ENCODE data around the gene FZR1.

FZR1 gene

DNA sequence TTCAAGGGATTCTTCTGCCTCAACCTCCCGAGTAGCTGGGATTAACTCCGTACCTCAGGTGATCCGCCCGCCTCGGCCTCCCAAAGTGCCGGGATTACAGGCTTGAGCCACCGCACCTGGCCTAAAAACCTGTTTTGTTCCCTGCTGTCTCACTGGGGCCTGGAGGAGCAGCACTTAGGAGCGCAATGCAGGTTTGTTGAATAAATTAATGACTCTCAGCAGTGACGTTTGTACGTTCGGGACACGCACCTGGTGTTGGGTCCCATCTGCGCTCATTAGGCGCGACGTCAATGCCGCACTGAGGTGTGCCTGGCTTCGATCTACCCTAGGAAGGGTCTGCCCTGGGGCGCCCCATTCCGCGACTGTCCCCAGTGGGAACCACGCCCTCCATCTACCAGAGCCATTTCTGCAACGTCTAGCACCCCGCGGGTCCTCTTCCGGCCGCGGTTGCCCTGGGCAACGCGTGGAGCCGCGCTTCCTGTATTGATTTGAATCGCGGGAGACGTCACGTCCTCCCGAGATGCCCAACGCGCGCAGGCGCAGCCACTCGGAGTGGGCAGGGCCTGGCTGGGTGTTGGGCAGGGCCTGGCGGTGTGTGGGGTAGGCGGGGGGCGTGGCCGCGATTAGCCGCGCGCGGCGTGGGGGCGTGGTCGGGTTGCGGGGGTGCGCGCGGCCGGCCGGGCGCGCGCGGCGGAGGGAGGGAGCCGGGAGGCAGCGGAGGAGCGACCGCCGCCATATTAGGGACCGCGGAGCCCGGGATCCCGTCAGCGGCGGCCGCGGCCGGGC lies at the start of gene FZR1:
FZR1 (plus strand) TSS at position 714 of the 786 bp plus-strand sequence. CDS start 16,679 bp downstream, outside the sequence.
- peak; percentile 97 for DNase-seq

DNA sequence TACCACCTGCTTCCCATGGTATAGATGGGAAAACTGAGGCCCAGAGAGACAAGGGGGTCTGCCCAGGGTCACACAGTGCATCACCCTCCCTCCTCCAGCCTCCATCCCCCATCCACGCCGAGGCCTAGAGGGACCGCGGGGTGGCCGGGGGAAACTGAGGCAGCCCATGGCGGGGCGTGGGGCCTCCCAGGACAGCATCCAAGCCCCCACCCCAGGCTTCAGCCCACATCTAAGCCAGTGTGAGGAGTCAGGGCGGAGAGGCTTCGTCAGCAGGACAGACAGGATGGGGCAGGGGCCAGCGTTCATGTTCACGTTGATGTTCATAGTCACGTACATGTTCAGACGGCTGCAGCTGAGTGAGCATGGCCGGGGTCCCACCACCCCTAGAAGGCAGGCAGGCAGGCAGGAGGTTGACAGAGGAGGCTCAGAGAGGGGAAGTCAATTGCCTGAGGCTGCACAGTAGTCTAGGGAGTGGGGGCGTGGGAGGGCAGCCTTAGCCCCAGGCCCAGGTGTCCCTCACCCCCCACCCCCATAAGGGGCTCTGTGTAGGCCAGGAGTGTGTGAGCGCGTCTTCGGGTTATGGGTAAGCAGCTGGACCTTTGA lies 49.1 kb upstream of the FZR1 start:
- DNase-seq: no peak

DNA sequence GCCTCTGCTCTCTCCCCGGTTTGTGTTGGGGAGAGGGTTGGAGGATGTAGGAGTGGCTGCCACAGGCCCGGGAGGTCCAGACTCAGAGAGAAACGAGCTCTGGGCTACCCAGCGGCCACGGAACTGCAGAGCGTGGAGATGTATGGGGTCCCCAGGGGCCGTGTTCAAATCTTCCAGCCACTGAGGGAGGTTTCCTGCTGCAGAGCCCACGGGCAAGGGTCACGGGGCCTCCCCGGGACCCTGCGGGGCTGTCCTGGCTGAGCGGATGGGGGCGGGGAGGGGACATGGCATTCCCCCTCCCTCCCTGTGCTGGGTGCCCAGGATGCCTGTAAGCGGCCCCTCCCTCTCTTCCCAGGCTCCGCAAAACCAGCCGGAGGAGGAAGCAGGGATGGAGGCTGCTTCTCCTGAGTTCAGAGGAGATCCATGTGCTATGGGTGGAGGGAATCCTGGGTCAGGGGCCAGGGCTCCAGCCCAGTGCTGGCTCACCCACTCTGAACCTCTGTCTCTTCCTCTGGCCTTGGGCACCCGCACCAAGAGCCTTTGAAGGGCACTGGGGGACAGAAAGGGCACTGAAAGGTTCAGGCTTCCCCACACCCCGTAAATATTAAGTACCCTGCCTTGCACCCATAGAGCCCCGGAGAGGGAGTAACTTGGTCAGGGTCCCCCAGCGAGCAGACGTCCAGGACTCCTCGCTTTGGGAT lies 48.4 kb upstream of the FZR1 start:
- no peak for DNase-seq

DNA sequence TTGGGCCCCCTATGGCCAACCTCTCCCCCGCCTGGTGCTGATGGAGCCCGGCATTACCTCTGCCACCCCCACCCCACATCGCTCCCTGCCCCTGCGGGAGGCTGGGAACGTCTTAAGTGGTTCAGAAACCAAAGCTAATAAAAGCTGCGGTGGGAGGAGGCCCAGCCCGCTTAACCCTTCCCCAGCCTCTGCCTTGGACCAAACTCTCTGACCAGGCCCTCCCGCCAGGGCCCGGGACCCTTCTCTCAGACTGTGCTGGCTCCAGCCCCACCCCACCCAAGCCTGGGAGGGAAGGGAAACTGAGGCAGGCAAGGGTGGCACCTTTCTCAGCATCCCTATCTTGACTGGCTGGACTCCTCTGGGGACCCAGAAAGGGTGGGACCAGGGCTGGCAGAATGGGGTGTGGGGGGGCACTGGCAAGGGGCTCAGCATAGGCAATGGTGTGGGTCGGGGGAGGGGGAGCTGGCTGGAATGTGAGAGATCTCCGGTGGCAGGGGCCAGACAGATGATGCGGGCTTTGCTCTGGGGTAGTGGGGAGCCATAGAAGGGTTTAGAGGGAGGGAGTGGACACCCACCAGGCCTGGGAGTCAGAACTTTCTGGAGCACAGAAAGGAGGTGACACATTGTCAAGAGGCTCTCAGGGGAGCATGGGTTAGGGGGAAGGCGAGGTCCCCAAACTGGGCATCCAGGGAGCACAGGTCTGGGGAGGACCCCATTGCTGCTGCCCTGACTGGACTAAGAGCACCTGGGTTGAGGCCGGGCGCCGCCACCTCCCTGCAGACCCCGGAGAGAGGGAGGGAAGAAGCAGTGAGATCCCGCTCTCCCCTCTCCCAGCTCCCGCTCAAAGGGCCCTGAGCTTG lies 47.7 kb upstream of the FZR1 start:
- no peak for DNase-seq

DNA sequence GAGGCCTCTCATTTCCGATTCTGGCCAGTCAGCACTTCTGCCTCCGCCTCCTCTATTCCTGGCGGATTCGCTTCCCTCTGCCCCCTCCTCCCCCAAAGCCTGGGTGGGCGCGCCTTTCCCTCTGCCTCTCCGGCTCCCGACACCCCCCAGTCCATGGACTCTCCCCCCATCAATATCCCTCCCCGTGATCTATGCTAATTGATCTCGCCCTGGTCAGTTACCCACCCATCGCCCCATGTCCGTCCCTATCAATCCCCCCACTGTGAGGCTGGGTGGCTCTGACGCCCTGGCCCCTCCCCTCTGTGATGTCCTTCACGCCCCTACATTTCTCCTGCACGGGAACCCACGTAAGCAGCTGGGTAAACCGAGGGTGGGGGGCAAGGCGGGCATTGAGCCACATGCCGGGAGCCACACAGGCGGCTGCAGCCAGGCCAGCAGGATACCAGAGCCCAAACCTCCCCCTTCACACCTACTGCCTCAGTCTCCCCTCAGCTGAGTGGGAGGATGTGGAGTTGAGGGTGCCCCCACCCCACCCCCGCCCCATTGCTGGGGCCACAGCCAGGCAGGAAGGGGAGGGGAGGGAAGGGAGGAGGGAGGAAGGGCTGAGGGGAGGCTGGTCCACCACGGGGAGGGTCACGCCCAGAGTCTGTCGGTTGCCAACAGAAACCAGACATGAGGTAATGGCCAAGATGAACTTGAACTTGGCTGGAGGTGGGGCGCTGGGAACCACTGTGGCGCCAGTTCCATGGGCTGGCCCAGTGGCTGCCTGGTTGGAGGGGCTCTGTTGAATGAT lies 46.8 kb upstream of the FZR1 start:
- DNase-seq: no peak

DNA sequence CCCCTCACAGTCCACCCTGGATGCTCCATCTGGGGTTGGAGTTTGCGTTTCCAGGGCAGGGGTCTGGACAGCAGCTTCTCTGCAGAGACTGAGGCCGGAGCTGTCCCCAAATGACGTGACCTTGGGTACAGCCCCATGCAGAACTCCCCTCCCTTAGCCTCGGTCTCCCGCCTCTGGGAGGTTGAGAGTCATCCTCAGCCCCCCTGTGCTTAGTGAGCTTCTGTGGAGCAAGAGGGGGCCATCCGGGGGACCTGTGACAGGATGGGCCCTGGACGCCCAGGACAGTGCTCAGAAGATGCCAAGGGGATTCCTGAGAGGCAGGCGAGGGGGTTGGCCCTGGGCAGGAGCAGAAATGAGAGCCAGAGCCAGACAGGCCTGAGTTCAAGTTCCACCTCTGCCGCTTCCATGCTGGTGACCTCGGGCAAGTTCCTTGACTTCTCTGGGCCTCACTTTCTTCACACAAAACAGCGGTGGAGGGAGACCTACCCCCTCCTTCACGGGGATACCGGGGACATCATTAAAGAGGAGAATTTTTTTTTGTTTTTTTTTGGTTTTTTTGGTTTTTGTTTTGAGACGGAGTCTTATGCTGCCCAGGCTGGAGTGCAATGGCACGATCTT lies 46.0 kb upstream of the FZR1 start:
- no peak for DNase-seq

DNA sequence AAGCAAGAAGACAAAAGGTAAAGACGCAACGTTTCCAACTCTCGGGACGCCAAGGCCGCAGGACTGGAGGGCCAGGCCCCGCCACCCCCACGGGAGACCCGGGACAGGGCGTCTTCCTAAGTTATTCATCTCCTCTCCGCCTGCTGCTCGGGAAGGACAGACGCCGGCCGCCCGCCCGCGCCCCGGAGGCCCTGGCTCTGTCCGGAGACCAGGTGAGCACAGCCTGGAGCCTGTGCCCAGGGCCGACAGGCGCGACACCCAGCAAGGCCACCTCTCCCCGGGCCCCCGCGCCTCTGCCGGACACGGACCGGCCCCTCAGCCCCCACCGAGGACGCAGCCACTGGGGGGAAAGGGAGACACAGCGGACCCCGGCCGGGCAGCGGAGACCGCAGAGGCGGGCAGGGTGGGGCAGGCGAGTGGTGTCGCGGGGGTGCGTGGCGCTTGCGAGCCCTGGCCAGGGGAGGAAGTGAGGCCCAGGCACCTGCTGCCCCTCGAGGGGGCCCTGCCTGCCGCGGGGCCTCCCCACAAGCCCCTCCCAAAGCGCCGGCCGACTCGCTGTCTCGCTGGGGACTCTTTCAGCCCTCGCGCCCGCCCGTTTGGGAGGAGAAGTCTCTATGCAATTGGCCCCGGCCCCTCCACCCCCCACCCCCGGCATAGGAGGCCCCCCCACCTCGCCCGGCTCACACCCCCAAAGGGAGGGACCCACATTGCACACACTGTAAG lies 43.0 kb upstream of the FZR1 start:
- DNase-seq: no peak

DNA sequence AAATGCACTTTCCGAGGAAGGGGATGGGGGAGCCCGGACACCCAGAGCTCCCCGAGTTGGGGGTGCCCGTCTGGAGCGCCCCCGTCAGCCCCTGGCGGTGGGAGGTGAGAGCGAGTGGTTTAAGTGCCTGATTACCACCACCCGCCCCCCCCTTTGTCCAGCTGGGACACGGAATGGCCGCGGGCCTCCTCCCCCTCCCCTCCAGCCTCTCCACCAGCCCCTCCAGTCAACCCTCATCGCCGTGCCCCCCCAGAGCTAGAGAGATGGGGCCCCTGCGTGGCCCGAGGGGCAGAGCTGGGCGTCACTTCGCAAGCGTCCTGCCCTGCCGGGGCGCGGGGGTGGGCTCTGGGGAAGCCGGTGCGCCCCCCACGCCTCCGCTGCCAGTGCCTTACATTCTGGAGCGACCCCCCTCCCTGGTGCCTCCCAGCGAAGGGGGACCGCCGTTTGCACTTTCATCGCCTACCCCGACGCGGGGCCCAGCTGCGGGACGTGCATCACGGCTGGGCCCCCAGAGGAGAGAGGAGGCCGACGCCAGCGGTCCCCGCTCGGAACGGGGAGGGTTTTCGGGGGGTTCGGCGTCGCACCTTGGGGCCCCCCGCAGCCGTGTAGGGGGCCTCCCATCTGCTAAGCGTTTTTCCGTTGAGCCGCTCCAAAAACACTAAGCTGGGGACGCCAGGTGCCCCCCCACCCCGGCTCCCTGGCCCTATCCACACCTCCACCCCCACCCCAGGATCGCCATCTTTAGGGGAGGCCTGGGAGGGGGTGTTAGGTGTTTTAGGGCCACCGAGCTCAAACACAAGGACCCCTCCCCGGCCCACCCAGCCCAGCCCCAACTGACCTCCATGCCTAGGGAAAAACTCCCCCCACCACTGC lies 42.2 kb upstream of the FZR1 start:
- DNase-seq: no peak

DNA sequence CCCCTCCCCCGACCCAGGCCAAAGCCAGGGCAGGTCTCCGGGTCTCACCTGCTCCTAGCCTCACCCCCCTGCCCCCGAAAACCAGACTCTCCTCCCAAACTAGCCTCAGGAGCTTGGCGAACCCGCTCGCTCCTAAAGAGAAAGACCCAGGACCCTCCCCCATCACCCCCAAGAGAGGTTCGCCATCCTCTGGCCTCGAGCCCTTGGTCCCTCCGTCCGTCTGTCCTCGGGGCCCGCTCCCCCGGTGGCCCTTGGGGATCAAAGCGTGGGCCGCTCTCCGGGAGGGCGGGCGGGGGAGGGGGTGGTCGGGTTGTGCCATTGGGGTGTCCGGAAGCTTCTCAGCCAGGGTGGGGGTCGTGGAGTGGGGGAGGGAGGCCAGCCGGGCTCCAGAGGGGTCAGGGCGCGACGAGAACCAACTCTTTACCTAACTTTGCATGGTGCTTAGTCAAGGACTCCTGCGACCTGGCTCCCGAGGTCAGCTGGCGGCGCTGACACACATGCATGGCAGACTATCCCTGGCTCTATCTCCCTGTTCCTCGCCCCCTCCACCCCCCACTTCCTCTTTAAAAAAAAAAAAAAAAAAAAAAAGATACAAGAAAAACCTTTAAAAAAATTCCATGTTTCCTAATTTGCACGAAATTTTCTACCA lies 41.4 kb upstream of the FZR1 start:
- DNase-seq: no peak

DNA sequence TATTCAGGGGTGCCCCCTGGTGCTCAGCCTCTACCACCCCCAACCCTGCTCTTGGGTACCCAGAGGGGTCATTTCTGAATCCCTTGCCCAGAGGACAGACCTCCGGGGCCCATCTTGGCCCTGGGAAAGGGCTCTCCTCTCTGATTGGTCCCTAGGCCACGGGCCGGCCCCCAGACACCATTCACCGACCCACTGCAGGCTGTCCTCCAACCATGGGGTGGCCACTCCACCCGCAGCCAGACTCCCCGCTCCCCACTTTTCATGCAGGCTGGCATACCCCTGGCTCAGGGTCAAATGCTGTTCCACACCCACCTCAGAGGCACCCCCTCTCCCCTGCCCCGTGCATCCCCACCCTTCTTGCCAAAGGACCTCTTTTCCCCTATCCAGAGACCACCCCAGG lies 40.6 kb upstream of the FZR1 start:
- no peak for DNase-seq

DNA sequence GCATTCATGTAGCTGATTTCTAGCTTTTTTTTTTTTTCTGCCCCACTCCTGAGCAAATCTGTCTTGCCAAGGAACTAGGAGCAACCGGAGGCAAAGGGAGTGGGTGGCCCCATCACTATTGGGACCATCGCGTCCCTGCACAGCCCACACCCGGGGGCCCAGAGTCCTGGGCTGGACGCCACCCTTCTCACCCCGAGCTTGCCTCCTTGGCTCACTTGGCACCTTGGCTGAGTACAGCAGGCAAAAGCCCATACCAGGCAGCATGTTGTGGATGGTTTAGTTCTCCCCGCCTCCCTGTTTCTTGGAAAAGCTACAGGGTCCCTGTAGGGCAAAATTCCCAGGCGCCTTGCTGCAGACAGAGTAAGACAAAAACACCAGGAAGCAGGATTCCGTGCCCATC lies 39.5 kb upstream of the FZR1 start:
- DNase-seq: no peak

DNA sequence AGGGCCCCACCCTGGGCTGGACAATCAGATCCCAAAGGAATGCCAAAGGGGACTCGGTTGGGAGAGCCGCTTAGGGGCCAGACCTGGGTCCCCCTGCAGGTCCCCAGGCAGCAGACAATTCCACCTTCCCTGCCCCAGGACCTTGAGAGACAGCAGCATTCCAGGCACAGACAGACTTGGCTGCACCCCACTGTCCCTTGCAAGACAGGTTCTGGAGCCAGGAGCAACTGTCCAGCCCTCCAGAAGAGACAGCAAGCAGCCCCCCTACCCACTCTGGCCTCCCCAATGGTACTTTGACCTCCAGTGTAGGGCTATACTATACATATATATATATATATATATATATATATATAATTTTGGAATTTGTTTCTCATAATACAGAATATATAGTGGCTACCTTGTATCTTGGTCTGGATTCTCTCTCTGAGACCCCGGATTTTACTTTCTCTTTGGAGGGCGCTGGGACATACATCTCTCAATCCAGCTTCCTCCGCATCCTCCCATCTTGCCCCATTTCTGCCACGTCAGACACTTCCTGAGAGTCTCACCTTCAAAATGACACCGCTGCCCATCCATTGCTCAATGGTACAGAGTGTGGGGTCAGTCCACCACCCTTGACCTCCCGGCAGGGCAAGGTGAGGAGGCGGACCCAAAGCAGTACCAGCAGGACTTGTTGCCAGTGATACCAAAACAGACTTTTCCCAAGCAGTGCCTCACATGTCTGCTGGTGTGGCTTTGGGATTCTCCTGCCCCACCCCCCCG lies 38.5 kb upstream of the FZR1 start:
- no peak for DNase-seq

DNA sequence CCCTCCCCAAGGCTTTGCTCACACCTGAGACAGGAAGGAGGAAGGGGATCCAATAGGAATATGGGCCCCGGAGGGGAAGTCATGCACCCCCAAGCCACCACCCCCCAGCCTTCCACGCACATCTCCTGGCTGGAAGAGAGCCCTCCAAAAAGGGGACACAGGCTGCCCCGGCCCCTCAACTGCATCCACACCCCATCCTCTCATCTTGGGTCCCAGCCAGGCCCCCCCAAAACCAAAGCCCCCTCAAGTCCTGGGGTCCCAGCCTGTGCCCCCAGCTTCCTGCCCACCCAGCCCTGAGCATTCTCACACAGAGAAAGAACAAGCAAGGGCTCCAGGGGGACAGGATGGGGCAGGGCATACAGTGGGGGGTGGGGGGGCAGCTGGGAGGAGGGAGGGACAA lies 37.9 kb upstream of the FZR1 start:
- no peak for DNase-seq

DNA sequence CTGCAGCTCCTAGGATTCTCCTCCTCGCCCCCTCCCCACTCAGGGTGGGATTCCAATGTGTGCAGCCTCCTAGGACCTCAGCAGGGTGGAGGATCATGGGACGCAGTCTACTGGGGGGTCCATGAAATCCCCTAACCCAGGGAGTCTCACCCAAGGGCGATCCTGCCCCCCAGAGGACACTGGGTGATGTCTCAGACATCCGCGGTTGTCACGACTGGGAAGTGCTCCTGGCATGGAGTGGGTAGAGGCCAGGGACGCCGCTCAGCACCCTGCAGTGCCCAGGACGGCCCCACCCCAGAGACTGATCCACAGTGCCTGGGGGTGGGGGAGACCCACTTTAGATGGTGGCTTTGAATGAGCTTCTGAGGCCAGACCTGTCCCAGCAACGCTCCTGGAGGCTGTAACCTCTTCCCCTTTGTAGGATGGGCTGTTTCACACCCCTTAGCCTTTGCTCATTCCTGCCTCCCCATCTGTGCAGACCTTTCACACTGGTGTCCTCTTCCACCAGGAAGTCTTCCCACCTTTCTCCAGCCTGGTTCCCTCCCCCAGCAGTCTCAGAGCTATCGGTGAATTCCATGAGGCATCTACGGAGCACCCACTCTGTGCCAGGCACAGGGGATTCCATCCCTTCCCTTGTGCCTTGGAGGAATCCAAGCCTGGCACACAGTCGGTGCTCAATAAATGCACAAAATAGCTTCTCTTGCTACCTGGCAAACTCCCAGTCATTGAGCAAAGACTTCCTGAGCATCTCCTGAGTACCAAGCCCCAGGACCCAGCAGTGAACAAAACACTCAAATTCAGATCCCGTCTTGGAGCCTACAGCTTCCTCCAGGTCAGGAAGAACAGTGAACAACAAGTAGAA lies 36.2 kb upstream of the FZR1 start:
- DNase-seq: no peak

DNA sequence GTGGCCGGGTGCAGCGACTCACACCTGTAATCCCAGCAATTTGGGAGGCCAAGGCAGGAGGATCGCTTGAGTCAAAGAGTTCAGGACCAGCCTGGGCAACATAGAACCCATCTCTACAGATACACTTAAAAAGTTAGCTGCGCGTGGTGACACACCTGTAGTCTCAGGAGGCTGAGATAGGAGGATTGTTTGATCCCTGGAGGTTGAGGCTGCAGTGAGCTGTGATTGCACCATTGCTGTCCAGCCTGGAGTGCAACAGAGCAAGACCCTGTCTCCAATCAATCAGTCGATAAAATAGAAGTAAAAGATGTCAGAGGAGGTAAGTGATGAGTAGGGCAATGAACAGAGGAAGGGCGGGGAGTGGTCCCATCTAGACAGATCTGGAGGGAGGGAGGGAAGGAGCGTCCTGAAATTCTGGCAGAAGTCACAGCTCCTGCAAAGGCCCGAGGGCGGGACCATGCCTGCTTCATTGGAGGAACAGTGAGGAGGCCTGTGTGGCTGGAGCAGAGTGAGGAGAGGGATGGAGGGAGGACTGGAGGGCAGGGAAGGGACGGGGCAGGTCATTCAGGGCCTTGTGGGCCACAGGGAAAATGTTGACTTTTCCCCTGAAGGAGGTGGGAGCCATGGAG lies 35.5 kb upstream of the FZR1 start:
- DNase-seq: no peak

DNA sequence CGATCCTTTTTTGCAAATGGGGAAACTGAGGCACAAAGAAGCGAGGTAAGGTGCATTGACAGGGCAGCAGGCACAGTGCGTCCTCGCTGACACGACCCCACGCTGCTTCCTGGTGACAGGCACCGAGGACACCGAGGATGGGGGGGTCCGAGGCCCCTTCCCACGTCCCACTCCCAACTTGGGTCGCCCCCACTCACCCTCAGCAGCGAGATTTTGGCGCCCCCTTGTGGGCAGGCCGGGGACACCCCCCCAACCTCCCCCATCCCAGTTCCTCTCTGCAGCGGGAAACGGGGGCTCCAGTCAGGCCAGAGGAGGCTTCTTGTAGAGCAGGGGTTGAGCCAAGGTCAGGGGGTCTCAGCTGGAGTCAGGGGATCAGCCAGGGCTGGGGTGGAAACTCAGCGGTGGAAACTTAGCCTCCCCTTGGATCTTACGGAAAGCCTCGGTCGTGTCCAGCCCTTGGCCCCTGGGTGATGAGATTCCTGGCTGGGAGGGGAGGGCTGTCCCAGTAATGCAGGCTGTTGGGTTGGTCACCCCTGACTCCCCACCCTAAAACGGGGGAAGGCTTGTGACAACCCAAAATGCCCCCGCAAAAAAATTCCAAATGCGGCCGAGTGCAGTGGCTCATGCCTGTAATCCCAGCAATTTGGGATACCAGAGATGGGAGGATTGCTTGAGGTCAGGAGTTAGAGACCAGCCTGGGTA lies 34.0 kb upstream of the FZR1 start:
- no peak for DNase-seq

DNA sequence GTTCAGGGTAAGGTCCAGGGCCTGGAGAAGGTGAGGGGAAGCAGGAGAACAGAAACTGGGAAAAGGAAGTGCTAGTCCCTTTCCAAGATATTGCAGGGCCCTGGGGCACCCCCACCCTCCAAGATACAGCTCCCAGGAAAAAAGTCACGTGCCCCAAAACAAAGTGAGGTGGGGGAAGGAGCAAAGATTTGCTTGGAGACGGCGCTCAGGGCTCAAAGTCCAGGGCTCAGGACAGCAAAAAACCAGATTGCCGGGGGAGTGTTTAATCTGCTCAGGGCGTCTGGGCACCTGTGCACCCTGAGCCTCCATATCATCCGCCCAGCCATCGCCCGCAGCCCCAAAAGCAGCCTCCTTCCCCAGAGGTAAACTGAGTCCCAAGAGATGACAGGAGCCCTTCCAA lies 32.1 kb upstream of the FZR1 start:
- DNase-seq: no peak
